ENCODE results near the gene FGD5. TPM values are rescaled to one million over a fixed set of nuclear protein-coding genes. Genes with fewer than 3 reads are reported as not detected.

The FGD5 gene
- total RNA-seq, 4 donors from 2014 or later: 10.0 to 66.8 (median 19.2) TPM

GRCh38 chr3:14866627-14867026, 47.9 kb downstream of the FGD5 start:
- Histone ChIP-seq H3K4me3 (no peak overlapping the region), H3K9me3 (no peaks in the 10 kb centered on the region), H3K27ac (no peak overlapping the region), H3K4me1 (no peaks in the 10 kb centered on the region), H3K36me3 (no peaks in the 10 kb centered on the region), H3K27me3 (no peaks in the 10 kb centered on the region)
- TF ChIP-seq CTCF (IDR thresholded peaks at IDR 0.05) (no peak), POLR2A (IDR thresholded peaks at IDR 0.05) (no peak)
- intact Hi-C loops (cut with DNase I; ENCODE audit: low total_unique reads): no loop called here
- no peak for DNase-seq

GRCh38 chr3:14867936-14868570, 49.3 kb downstream of the FGD5 start:
- DNase-seq: no peak
- H3K27me3 ChIP-seq: no peaks in the 10 kb centered on the region
- H3K9me3 ChIP-seq: no peaks in the 10 kb centered on the region
- no peaks in the 10 kb centered on the region for H3K36me3 ChIP-seq
- H3K27ac ChIP-seq: no peak overlapping the region
- H3K4me1 ChIP-seq: no peaks in the 10 kb centered on the region
- intact Hi-C loops (cut with DNase I; ENCODE audit: low total_unique reads): no loop called here
- TF ChIP-seq CTCF (IDR thresholded peaks at IDR 0.05) (no peak), POLR2A (IDR thresholded peaks at IDR 0.05) (no peak)
- no peak overlapping the region for H3K4me3 ChIP-seq

GRCh38 chr3:14869917-14870782, 51.4 kb downstream of the FGD5 start:
- no peak for DNase-seq
- no peaks in the 10 kb centered on the region for H3K4me1 ChIP-seq
- TF ChIP-seq POLR2A (IDR thresholded peaks at IDR 0.05): no peak
- TF ChIP-seq CTCF (IDR thresholded peaks at IDR 0.05): no peak
- intact Hi-C loops (cut with DNase I; ENCODE audit: low total_unique reads): no loop called here
- H3K27ac ChIP-seq: no peak overlapping the region
- H3K27me3 ChIP-seq: no peaks in the 10 kb centered on the region
- no peaks in the 10 kb centered on the region for H3K36me3 ChIP-seq
- H3K9me3 ChIP-seq: no peaks in the 10 kb centered on the region
- H3K4me3 ChIP-seq: no peak overlapping the region

GRCh38 chr3:14870783-14871060, 52.0 kb downstream of the FGD5 start:
- Histone ChIP-seq H3K27me3 (no peaks in the 10 kb centered on the region), H3K9me3 (no peaks in the 10 kb centered on the region), H3K4me3 (no peak overlapping the region), H3K27ac (no peak overlapping the region), H3K36me3 (no peaks in the 10 kb centered on the region), H3K4me1 (no peaks in the 10 kb centered on the region)
- TF ChIP-seq POLR2A (IDR thresholded peaks at IDR 0.05): no peak
- TF ChIP-seq CTCF (IDR thresholded peaks at IDR 0.05): no peak
- DNase-seq: no peak
- intact Hi-C loops (cut with DNase I; ENCODE audit: low total_unique reads): no loop called here

- intact Hi-C loops (cut with DNase I; ENCODE audit: low total_unique reads): no loop called here
- Histone ChIP-seq H3K36me3 (no peaks in the 10 kb centered on the region), H3K4me1 (no peaks in the 10 kb centered on the region), H3K9me3 (no peaks in the 10 kb centered on the region), H3K27me3 (no peaks in the 10 kb centered on the region), H3K4me3 (no peak overlapping the region), H3K27ac (no peak overlapping the region)
- TF ChIP-seq POLR2A (IDR thresholded peaks at IDR 0.05) (no peak), CTCF (IDR thresholded peaks at IDR 0.05) (no peak)
- no peak for DNase-seq
Measured at GRCh38 chr3:14871456-14872200, 52.9 kb downstream of the FGD5 start.

Data from uterus (tissue), 4 donors.